ENCODE data around the gene BRSK2.

BRSK2 gene

GRCh38 chr11:1371836-1372465, 17.8 kb upstream of the BRSK2 start (continued):
- TF ChIP-seq TSHZ2 (CRISPR knock-in tag; IDR thresholded peaks at IDR 0.05) (no peak), ARNTL (CRISPR knock-in tag; IDR thresholded peaks at IDR 0.05; ENCODE audit: borderline replicate concordance, low read depth) (no peak), ESRRG (CRISPR knock-in tag; IDR thresholded peaks at IDR 0.05) (no peak)

GRCh38 chr11:1372660-1373059, 17.1 kb upstream of the BRSK2 start:
- ATAC-seq, result no peak

GRCh38 chr11:1373536-1374214, 16.1 kb upstream of the BRSK2 start:
- ATAC-seq, result no peak
- no peak for TF ChIP-seq PPARA (CRISPR knock-in tag; IDR thresholded peaks at IDR 0.05; ENCODE audit: borderline replicate concordance)
- no peak for TF ChIP-seq ZFP3 (CRISPR knock-in tag; IDR thresholded peaks at IDR 0.05)
- no peak for TF ChIP-seq OSR1 (CRISPR knock-in tag; IDR thresholded peaks at IDR 0.05)
- TF ChIP-seq ZNF565 (CRISPR knock-in tag; conservative IDR thresholded peaks at IDR 0.05; ENCODE audit: low read depth), result no peak
- no peak for TF ChIP-seq TOX (CRISPR knock-in tag; IDR thresholded peaks at IDR 0.05; ENCODE audit: borderline replicate concordance)
- no peak for TF ChIP-seq POU6F1 (CRISPR knock-in tag; IDR thresholded peaks at IDR 0.05; ENCODE audit: borderline replicate concordance, low read depth)
- no peak for TF ChIP-seq ZNF8 (CRISPR knock-in tag; IDR thresholded peaks at IDR 0.05)
- no peak for TF ChIP-seq RARB (CRISPR knock-in tag; IDR thresholded peaks at IDR 0.05)
- TF ChIP-seq ESRRG (CRISPR knock-in tag; IDR thresholded peaks at IDR 0.05), result no peak
- TF ChIP-seq ZFP30 (CRISPR knock-in tag; IDR thresholded peaks at IDR 0.05), result no peak
- no peak for TF ChIP-seq BACH2 (CRISPR knock-in tag; IDR thresholded peaks at IDR 0.05; ENCODE audit: borderline replicate concordance)
- no peak for TF ChIP-seq ISL1 (CRISPR knock-in tag; IDR thresholded peaks at IDR 0.05)
- no peak for TF ChIP-seq ZC3H10 (CRISPR knock-in tag; IDR thresholded peaks at IDR 0.05)
- no peak for TF ChIP-seq ARNTL (CRISPR knock-in tag; IDR thresholded peaks at IDR 0.05; ENCODE audit: borderline replicate concordance, low read depth)
- no peak for TF ChIP-seq GLIS3 (CRISPR knock-in tag; IDR thresholded peaks at IDR 0.05)
- TF ChIP-seq SNAI2 (CRISPR knock-in tag; IDR thresholded peaks at IDR 0.05), result no peak
- no peak for TF ChIP-seq CSDC2 (CRISPR knock-in tag; IDR thresholded peaks at IDR 0.05)

More at GRCh38 chr11:1372660-1373059, 17.1 kb upstream of the BRSK2 start:
- TF ChIP-seq CSRNP3 (CRISPR knock-in tag; IDR thresholded peaks at IDR 0.05), result no peak
- no peak for TF ChIP-seq PPARA (CRISPR knock-in tag; IDR thresholded peaks at IDR 0.05; ENCODE audit: borderline replicate concordance)
- no peak for TF ChIP-seq RARB (CRISPR knock-in tag; IDR thresholded peaks at IDR 0.05)
- no peak for TF ChIP-seq ESRRG (CRISPR knock-in tag; IDR thresholded peaks at IDR 0.05)
- no peak for TF ChIP-seq SNAI2 (CRISPR knock-in tag; IDR thresholded peaks at IDR 0.05)
- no peak for TF ChIP-seq ISL1 (CRISPR knock-in tag; IDR thresholded peaks at IDR 0.05)
- TF ChIP-seq TSHZ2 (CRISPR knock-in tag; IDR thresholded peaks at IDR 0.05), result no peak

Data from SK-N-SH treated with all-trans-retinoic acid at 6 μM for 48 hours (cell line).